Body of pancreas (tissue), 4 donors: Measurements from ENCODE around the gene TOR1B. TPM values are rescaled to one million over a fixed set of nuclear protein-coding genes. Genes with fewer than 3 reads are reported as not detected.

Experiments used
- ATAC-seq: fragments of 150-250 bp; one replicate; pipeline ENCODE4 v1.9.1; 2016
- DNase-seq, 4 donors: peaks; one replicate each; pipeline ENCODE4 v3.0.0-alpha.2; 2019
- H3K27ac ChIP-seq, 4 donors: fragments of 200-600 bp; sonication (generic); 1 replicate in 3 of 4; 2 replicates in 1 of 4; pipeline versions ENCODE4 v1.5.1 to v1.6.1; 2016 to 2019; ENCODE audit warnings: mild to moderate bottlenecking in 1 of 4, mixed read lengths in 1 of 4, moderate library complexity in 1 of 4
- H3K27me3 ChIP-seq, 2 donors: fragments of 200-600 bp; sonication (generic); one replicate each; pipeline ENCODE4 v1.6.0; 2016; ENCODE audit warnings: mild to moderate bottlenecking in 1 of 2
- H3K36me3 ChIP-seq, 2 donors: fragments of 200-600 bp; sonication (generic); replicated peaks in 1 of 2; 2 replicates each; pipeline ENCODE4 v1.5.1; 2016; ENCODE audit warnings: low read depth in 2 of 2; ENCODE audit not compliant: insufficient read depth in 1 of 2
- H3K4me1 ChIP-seq: fragments of 200-600 bp; sonication (generic); one replicate; pipeline ENCODE4 v1.6.0; 2016
- H3K4me3 ChIP-seq, 2 donors: fragments of 200-600 bp; sonication (generic); 1 replicate in 1 of 2; 2 replicates in 1 of 2; pipeline ENCODE4 v1.5.1; 2016 to 2019
- H3K9me3 ChIP-seq, 3 donors: fragments of 200-600 bp; sonication (generic); 1 replicate in 2 of 3; 2 replicates in 1 of 3; pipeline ENCODE4 v1.5.1; 2016
- CTCF ChIP-seq, 7 experiments: fragments of 450-650 bp in 4 of 7; fragments of 200-600 bp in 3 of 7; sonication (generic) in 3 of 7; IDR thresholded peaks; one replicate each; pipeline ENCODE4 v1.5.1; 2016 to 2019; ENCODE audit warnings: antibody characterized with exemption in 7 of 7
- POLR2A ChIP-seq, 3 donors: fragments of 450-650 bp; IDR thresholded peaks; one replicate each; pipeline ENCODE4 v1.6.1; 2016; ENCODE audit warnings: antibody characterized with exemption in 3 of 3, mild to moderate bottlenecking in 2 of 3
- WGBS, 2 donors: methylation state at CpG; one replicate each; pipeline ENCODE4 v1.1.5; 2017; 5-methylcytosine and 5-hydroxymethylcytosine counted together
- intact Hi-C: fragments of 100-400 bp; cut with DNase I; formaldehyde crosslinking; loops from one replicate; pipeline ENCODE4 v1.15.1; 2023
- total RNA-seq, 2 donors: library from RNA; depleted of rRNA; stranded (reverse); fragments of >200 nt; gene quantifications; one replicate each; pipeline ENCODE4 v1.1.0, GENCODE V29; 2016

TOR1B gene
- total RNA-seq, 2 donors from 2014 or later: 9.6 to 19.2 TPM

- H3K36me3 ChIP-seq: no peaks in the 10 kb centered on the region
- no peaks in the 10 kb centered on the region for H3K4me1 ChIP-seq
- H3K9me3 ChIP-seq: no peaks in the 10 kb centered on the region
- ATAC-seq: peak; percentile 33
- intact Hi-C loops: no loop called here
- H3K4me3 ChIP-seq: no peak overlapping the region
- 71 to 75% methylated on average over 13 of the region's 13 CpGs for WGBS, 2 donors
- peak overlapping the region in 2 of 4 donors; percentile 37 to 45 for H3K27ac ChIP-seq
- DNase-seq: peak in 1 of 4 donors; percentile 41
- TF ChIP-seq CTCF (IDR thresholded peaks at IDR 0.05) (no peak), POLR2A (IDR thresholded peaks at IDR 0.05) (no peak)
- no peaks in the 10 kb centered on the region for H3K27me3 ChIP-seq
Measured at GRCh38 chr9:129762985-129763926, 39.7 kb upstream of the TOR1B start.

- H3K9me3 ChIP-seq: no peaks in the 10 kb centered on the region
- TF ChIP-seq POLR2A (IDR thresholded peaks at IDR 0.05): no peak
- no peak for TF ChIP-seq CTCF (IDR thresholded peaks at IDR 0.05)
- no peak overlapping the region for H3K27ac ChIP-seq
- H3K27me3 ChIP-seq: no peaks in the 10 kb centered on the region
- H3K4me3 ChIP-seq: no peak overlapping the region
- intact Hi-C loops: no loop called here
- DNase-seq (no peak), ATAC-seq (no peak)
- H3K4me1 ChIP-seq: peaks cover 6% of the 10 kb centered on the region
- no peaks in the 10 kb centered on the region for H3K36me3 ChIP-seq
- 97 to 100% methylated on average over 4 of the region's 4 CpGs for WGBS, 2 donors
Measured at GRCh38 chr9:129765764-129766317, 37.1 kb upstream of the TOR1B start.

- Histone ChIP-seq H3K27me3 (no peaks in the 10 kb centered on the region), H3K9me3 (no peaks in the 10 kb centered on the region), H3K27ac (no peak overlapping the region), H3K4me1 (peaks cover 15% of the 10 kb centered on the region), H3K36me3 (no peaks in the 10 kb centered on the region), H3K4me3 (no peak overlapping the region)
- intact Hi-C loops: no loop called here
- TF ChIP-seq CTCF (IDR thresholded peaks at IDR 0.05) (no peak), POLR2A (IDR thresholded peaks at IDR 0.05) (no peak)
- no peak for ATAC-seq
- 96 to 99% methylated on average over 6 of the region's 6 CpGs for WGBS, 2 donors
- no peak for DNase-seq
Measured at GRCh38 chr9:129768486-129768885, 34.5 kb upstream of the TOR1B start.

- intact Hi-C loops: loop anchor here (10.0 kb wide), 1 partner anchor 115 kb away; no protein-coding TSS in a partner anchor
- Histone ChIP-seq H3K9me3 (no peaks in the 10 kb centered on the region), H3K27ac (no peak overlapping the region), H3K4me3 (no peak overlapping the region), H3K4me1 (peaks cover 22% of the 10 kb centered on the region), H3K27me3 (no peaks in the 10 kb centered on the region), H3K36me3 (no peaks in the 10 kb centered on the region)
- no peak for DNase-seq
- no peak for TF ChIP-seq CTCF (IDR thresholded peaks at IDR 0.05)
- no peak for TF ChIP-seq POLR2A (IDR thresholded peaks at IDR 0.05)
- ATAC-seq: no peak
- WGBS, 2 donors: 36% methylated on average over 5 of the region's 5 CpGs
Measured at GRCh38 chr9:129769669-129770068, 33.3 kb upstream of the TOR1B start.
